Aorta (tissue), 5 donors: ENCODE data around the gene NINJ2. TPM values are rescaled to one million over a fixed set of nuclear protein-coding genes. Genes with fewer than 3 reads are reported as not detected.
A peak's percentile ranks its signal among the peaks of the same experiment; 100 is the strongest.

Experiments
- ATAC-seq: fragments of 200-7000 bp; cut with Tn5 transposase; one replicate; pipeline ENCODE4 v1.9.1; 2022; ENCODE audit warnings: moderate library complexity; ENCODE audit not compliant: low FRiP score
- DNase-seq, 2 donors: peaks; one replicate each; pipeline ENCODE4 v3.0.0-alpha.2; 2020
- H3K27ac ChIP-seq, 2 donors: one replicate each; pipeline ENCODE4 v1.5.1; 2013; ENCODE audit warnings: low read length in 2 of 2, mild to moderate bottlenecking in 2 of 2, moderate library complexity in 2 of 2, control low read depth in 1 of 2, inconsistent platforms in 1 of 2, low read depth in 1 of 2
- H3K27me3 ChIP-seq, 2 donors: one replicate each; pipeline ENCODE4 v1.6.1; 2013; ENCODE audit warnings: control low read depth in 1 of 2, low read length in 1 of 2, mild to moderate bottlenecking in 1 of 2, moderate library complexity in 1 of 2; ENCODE audit not compliant: insufficient read depth in 2 of 2, control insufficient read depth in 1 of 2
- H3K36me3 ChIP-seq, 2 donors: one replicate each; pipeline ENCODE4 v1.6.1; 2013; ENCODE audit warnings: control low read depth in 1 of 2, low read length in 1 of 2, mild to moderate bottlenecking in 1 of 2; ENCODE audit not compliant: insufficient read depth in 2 of 2, control insufficient read depth in 1 of 2
- H3K4me1 ChIP-seq, 2 donors: one replicate each; pipeline ENCODE4 v1.6.1; 2013; ENCODE audit warnings: low read length in 2 of 2, control low read depth in 1 of 2, mild to moderate bottlenecking in 1 of 2, moderate library complexity in 1 of 2; ENCODE audit not compliant: insufficient read depth in 2 of 2, control insufficient read depth in 1 of 2
- H3K4me3 ChIP-seq, 2 donors: one replicate each; pipeline ENCODE4 v1.5.1; 2013; ENCODE audit warnings: low read length in 2 of 2, control low read depth in 1 of 2, mild to moderate bottlenecking in 1 of 2
- H3K9me3 ChIP-seq: one replicate; pipeline ENCODE4 v1.6.1; 2013; ENCODE audit warnings: mild to moderate bottlenecking, low read length; ENCODE audit not compliant: control insufficient read depth
- WGBS, 2 donors: extraction: QIAGEN DNeasy Blood & Tissue Kit; methylation state at CpG; one replicate each; pipeline ENCODE4 v1.1.7; 2013; 5-methylcytosine and 5-hydroxymethylcytosine counted together
- intact Hi-C, 2 donors: fragments of 100-400 bp; cut with DNase I; formaldehyde crosslinking; loops; one replicate each; pipeline versions ENCODE4 v1.14.2 to v1.15.0; 2022
- polyA plus RNA-seq, 2 donors: library from polyadenylated mRNA; stranded (reverse); fragments of 200-250 nt; gene quantifications; one replicate each; pipeline ENCODE4 v1.2.3, GENCODE V29; 2013
- total RNA-seq, 2 donors: library from RNA; stranded (reverse); fragmentation: NEBNext Ultra II Directional; extraction: Animal tissue kit (Norgen Biotek cat#: 25700); gene quantifications; one replicate each; pipeline ENCODE4 v1.2.1, GENCODE V29; 2021
- donor health status: healthy with polysubstance abuse.
- donor health status: Bipolar disorder and iron deficiency.
- donor health status: DM: no; HTN: no; CAD: no.
- donor health status: DM: no; HTN: no; CAD: no.
- donor health status: DM: yes; HTN: yes; CAD: no.

Gene NINJ2
- total and polyA plus RNA-seq, 4 donors, result 0.95 to 11.2 (median 4.9) TPM

DNA sequence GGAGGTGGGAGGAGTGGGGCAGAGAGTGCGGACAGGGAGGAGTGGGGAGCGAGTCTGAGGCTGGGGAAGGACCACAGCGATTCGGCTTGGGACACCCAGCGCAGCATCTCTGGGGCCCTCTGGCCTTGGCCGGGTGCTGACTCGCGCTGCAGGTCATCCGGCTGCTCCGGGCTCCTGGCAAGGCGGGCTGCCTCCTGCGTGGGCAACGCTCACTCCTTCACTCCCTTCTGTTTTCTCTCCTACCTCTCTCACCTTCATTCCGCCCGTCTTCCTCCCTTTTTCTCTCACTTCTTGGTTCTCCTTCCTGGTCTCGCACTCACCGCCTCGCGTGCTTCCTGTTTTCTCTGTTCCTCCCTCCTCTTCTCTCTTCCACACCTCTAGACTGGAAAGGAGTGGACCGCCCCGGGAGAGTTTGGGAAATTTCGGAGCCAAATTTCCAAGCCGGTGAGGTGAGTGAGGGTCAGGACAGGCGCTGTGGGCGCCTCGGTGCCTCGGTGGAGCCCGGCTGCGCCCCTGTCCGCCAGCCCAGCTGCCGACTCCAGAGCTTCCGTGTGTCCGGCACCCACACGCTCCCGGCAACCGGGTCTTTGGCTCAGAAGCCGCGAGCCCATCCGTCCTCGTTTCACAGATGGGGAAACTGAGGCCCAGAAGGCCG is 116.9 kb downstream of the NINJ2 start:
- intact Hi-C loops, result loop anchor here (1.0 to 5.0 kb wide), 3 partner anchors 44 to 94 kb away; no protein-coding TSS in a partner anchor

DNA sequence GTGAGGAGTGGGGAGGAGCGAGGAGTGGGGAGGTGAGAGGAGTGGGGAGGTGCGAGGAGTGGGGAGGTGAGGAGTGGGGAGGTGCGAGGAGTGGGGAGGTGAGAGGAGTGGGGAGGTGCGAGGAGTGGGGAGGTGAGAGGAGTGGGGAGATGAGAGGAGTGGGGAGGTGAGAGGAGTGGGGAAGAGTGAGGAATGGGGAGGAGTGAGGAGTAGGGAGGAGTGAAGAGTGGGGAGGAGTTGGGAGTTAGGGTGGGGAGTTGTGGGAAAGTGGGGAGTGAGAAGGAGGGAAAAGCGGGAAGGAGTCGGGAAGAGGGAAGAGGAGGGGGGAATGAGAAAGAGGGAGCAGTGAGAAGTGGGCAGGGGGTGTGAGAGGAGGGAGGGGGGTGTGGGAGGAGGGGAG is 117.4 kb downstream of the NINJ2 start:
- H3K4me1 ChIP-seq, result peaks cover 0 to 5% of the 10 kb centered on the region in 2 donors
- no peak overlapping the region for H3K27ac ChIP-seq

More for the DNA sequence above, 116.9 kb downstream of the NINJ2 start:
- Histone ChIP-seq H3K4me1 (peaks cover 0 to 2% of the 10 kb centered on the region in 2 donors), H3K27me3 (no peaks in the 10 kb centered on the region), H3K9me3 (no peaks in the 10 kb centered on the region), H3K27ac (no peak overlapping the region), H3K4me3 (no peak overlapping the region), H3K36me3 (peaks cover 0 to 2% of the 10 kb centered on the region in 2 donors)
- 86 to 88% methylated on average over 34 to 41 of the region's 41 CpGs for WGBS, 2 donors
- DNase-seq (peak in 1 of 2 donors; percentile 47), ATAC-seq (peak; percentile 30)

DNA sequence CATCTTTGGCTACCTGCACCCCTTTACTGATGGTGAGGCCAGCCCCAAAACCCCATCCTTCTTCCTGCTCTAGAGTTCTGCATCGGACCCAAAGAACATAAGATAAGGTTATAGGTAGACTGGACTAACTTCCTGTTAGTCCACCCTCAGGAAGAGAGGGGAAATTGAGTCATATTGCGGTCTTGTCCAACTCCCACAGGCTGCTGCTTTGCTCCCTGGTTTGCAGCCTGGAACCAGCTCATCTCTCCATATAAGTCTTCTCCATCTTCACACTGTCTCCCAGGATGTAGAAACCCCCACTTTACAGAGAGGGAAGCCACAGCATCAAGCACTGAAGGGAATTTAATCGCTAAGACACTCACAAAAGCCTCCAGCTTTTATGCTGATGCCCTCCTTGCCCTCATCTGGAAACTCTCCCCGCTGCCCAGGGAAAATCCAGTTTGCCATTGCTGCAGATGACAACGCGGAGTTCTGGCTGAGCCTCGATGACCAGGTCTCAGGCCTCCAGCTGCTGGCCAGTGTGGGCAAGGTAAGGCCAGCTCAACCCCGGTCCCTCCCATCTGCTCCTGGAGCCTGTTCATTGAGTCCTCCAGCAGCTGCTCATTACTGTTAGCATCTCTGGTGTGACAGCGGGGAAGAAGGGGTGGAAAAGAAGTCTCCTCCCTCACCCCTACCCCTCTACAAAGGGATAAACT is 118.2 kb downstream of the NINJ2 start:
- no peak for ATAC-seq
- Histone ChIP-seq H3K9me3 (no peaks in the 10 kb centered on the region), H3K4me1 (peaks cover 0 to 5% of the 10 kb centered on the region in 2 donors), H3K27me3 (no peaks in the 10 kb centered on the region), H3K36me3 (peaks cover 0 to 2% of the 10 kb centered on the region in 2 donors), H3K4me3 (no peak overlapping the region), H3K27ac (no peak overlapping the region)
- intact Hi-C loops, result loop anchor here in 1 of 2 donors (5.0 kb wide), 1 partner anchor 43 kb away; no protein-coding TSS in a partner anchor
- WGBS, 2 donors, result 86 to 87% methylated on average over 9 of the region's 9 CpGs
- DNase-seq, result peak; percentile 28 to 29

More for the DNA sequence above, 117.4 kb downstream of the NINJ2 start:
- Histone ChIP-seq H3K4me3 (no peak overlapping the region), H3K36me3 (peaks cover 0 to 2% of the 10 kb centered on the region in 2 donors), H3K27me3 (no peaks in the 10 kb centered on the region), H3K9me3 (no peaks in the 10 kb centered on the region)
- intact Hi-C loops, result loop anchor here (1.0 to 5.0 kb wide), 3 partner anchors 44 to 94 kb away; no protein-coding TSS in a partner anchor
- no peak for DNase-seq
- ATAC-seq, result no peak
- WGBS, 2 donors, result 88% methylated on average over 6 of the region's 6 CpGs

DNA sequence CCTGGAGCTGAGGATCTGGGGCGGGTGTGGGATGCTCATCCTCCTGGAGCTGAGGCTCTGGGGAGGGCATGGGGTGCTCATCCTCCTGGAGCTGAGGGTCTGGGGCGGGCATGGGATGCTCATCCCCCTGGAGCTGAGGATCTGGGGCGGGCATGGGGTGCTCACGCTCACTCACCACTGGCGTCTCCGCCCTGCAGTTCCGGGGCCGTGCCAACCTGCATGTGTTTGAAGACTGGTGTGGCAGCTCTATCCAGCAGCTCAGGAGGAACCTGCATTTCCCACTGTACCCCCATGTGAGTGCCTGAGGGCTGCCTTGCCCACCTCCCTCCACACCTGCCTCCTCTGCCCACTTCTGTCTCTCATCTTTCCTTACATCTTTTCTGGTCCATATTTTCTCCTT is 119.1 kb downstream of the NINJ2 start:
- intact Hi-C loops, result no loop called here
- Histone ChIP-seq H3K4me3 (no peak overlapping the region), H3K27ac (no peak overlapping the region), H3K9me3 (no peaks in the 10 kb centered on the region), H3K4me1 (peaks cover 0 to 5% of the 10 kb centered on the region in 2 donors), H3K36me3 (no peaks in the 10 kb centered on the region), H3K27me3 (no peaks in the 10 kb centered on the region)
- 92 to 95% methylated on average over 8 of the region's 8 CpGs for WGBS, 2 donors
- ATAC-seq (no peak), DNase-seq (peak in 1 of 2 donors; percentile 24)

DNA sequence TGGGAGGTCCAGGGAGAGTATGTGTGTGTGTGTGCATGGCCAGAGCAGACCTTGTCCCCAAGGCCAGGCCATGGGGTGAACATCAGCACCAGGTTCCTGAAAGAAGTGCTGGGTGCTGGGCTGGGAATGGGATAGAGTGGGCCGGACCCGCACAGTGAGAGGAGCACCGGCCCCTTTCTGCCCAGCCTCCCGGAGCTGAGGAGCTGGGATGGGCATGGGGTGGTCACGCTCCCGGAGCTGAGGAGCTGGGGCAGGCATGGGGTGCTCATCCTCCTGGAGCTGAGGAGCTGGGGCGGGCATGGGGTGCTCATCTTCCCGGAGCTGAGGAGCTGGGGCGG is 120.2 kb downstream of the NINJ2 start:
- 89 to 98% methylated on average over 6 to 9 of the region's 9 CpGs for WGBS, 2 donors
- Histone ChIP-seq H3K4me1 (peaks cover 0 to 10% of the 10 kb centered on the region in 2 donors), H3K4me3 (no peak overlapping the region), H3K36me3 (no peaks in the 10 kb centered on the region), H3K27me3 (no peaks in the 10 kb centered on the region), H3K9me3 (no peaks in the 10 kb centered on the region), H3K27ac (no peak overlapping the region)
- DNase-seq (peak in 1 of 2 donors; percentile 32), ATAC-seq (no peak)
- intact Hi-C loops, result no loop called here

DNA sequence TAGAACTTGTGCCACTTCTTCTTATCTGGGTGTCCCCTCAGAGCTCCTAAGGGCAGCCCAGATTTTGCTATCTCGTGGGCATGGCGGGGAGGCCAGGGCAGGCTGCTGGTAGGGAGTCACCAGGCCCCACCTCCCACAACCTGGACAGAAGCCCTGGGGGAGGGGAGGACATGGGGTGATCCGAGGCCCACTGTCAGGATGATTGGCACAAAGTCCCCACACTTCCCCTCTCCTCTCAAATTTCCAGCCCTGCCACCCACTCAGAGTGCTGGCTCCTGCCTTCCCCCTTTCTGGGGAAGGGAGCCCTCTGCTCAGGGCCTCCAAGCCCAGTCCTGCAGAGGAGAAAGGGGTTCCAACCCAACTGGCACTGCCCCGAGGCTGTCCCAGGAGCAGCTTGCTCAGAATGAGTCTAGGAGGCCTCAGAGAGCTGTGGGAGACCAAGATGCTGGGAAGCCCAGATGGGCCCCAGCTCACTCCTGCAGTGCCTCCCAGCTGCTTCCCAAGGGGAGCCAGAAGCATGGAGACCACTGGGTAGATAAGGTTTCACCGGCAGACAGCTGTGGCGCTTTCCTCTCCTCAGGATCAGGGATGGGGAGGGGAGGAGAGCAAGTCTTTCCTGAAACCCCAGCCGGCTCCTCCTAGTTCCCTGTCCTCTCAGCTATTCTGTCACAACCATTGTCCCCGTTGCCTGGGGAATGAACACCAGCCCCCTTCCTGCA is 120.7 kb downstream of the NINJ2 start:
- Histone ChIP-seq H3K9me3 (no peaks in the 10 kb centered on the region), H3K36me3 (no peaks in the 10 kb centered on the region), H3K4me1 (peaks cover 0 to 10% of the 10 kb centered on the region in 2 donors), H3K27me3 (no peaks in the 10 kb centered on the region), H3K4me3 (no peak overlapping the region), H3K27ac (no peak overlapping the region)
- DNase-seq (peak in 1 of 2 donors; percentile 42), ATAC-seq (no peak)
- 39 to 54% methylated on average over 7 to 8 of the region's 8 CpGs for WGBS, 2 donors
- intact Hi-C loops, result no loop called here

DNA sequence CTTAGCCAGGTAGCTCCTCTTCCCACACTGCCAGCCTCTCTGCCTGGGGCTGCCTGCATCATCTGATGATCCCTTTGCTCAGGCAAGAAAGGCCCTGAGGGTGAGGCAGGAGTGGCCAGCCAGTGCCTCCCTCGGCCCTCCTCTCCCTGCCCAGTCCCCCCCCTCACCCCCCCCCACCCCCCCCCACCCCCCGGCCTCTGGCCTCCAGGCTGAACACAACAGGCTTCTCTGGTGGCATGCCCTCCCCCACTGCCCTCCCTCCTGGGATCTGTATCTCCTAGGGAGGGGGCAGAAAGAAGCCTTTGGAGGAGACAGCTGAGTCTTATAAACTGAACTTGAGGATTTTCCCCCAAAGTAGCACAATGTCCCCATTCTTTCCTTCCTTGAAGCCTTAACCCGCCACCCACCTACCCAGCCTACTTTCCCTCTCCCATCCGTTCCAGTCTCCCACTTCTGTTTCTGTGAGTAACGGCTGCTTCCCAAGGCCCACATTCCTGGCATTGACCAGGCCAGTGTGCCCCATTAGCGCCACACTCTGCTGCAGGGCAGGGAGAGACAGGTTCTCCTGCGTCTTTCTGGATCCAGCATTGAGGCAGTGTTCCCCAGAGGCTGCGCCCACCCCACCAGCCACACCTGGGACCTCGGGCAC is 121.4 kb downstream of the NINJ2 start:
- H3K36me3 ChIP-seq, result no peaks in the 10 kb centered on the region
- peak overlapping the region in 1 of 2 donors; percentile 16 for H3K27ac ChIP-seq
- no peaks in the 10 kb centered on the region for H3K27me3 ChIP-seq
- H3K4me1 ChIP-seq, result peaks cover 0 to 10% of the 10 kb centered on the region in 2 donors
- no peaks in the 10 kb centered on the region for H3K9me3 ChIP-seq
- intact Hi-C loops, result no loop called here
- ATAC-seq, result no peak
- 26 to 30% methylated on average over 8 to 9 of the region's 9 CpGs for WGBS, 2 donors
- DNase-seq, result peak; percentile 47 to 50
- H3K4me3 ChIP-seq, result no peak overlapping the region
